Mucosa of gallbladder (tissue), 1 donor: ENCODE measurements around the gene NOL8. TPM values are rescaled to one million over a fixed set of nuclear protein-coding genes. Genes with fewer than 3 reads are reported as not detected.

Experiments used
- DNase-seq: peaks from one replicate; pipeline ENCODE4 v3.0.0-alpha.2; 2020; ENCODE audit warnings: low spot score
- total RNA-seq: library from RNA; stranded (reverse); gene quantifications from one replicate; pipeline ENCODE4 v1.2.1, GENCODE V29; 2021
- donor health status: DM: no; HTN: no; CAD: no.

The NOL8 gene
- total RNA-seq, 1 donor from 2014 or later, result 25.1 TPM

- no peak for DNase-seq
These were observed 58.7 kb downstream of the NOL8 start for GRCh38 chr9:92266486-92266885.

GRCh38 chr9:92265154-92265553, 60.0 kb downstream of the NOL8 start:
- DNase-seq, result no peak

GRCh38 chr9:92263131-92263530, 62.0 kb downstream of the NOL8 start:
- no peak for DNase-seq

GRCh38 chr9:92257327-92257726, 67.8 kb downstream of the NOL8 start:
- no peak for DNase-seq

GRCh38 chr9:92254381-92255337, 70.5 kb downstream of the NOL8 start:
- DNase-seq, result no peak

- no peak for DNase-seq
These were observed 71.5 kb downstream of the NOL8 start for GRCh38 chr9:92253656-92254055.

GRCh38 chr9:92247981-92248380, 77.2 kb downstream of the NOL8 start:
- DNase-seq, result no peak

Other genes with a start within 250 kb of the NOL8 start
- 65.1 TPM for gene SPTLC1, start 209.9 kb downstream of the NOL8 start, total RNA-seq
- gene IARS1, start 31.7 kb downstream of the NOL8 start, total RNA-seq, result 56.7 TPM
- 2.3 TPM for gene CENPP, start 603 bp upstream of the NOL8 start, total RNA-seq
- 154 TPM for gene OGN, start 79.2 kb upstream of the NOL8 start, total RNA-seq
- gene OMD, start 99.1 kb upstream of the NOL8 start, total RNA-seq, result 4.8 TPM
- 40.9 TPM for gene ASPN, start 157.2 kb upstream of the NOL8 start, total RNA-seq
- 8.2 TPM for gene ECM2, start 210.6 kb upstream of the NOL8 start, total RNA-seq